ENCODE data around the gene GNA15. TPM values are rescaled to one million over a fixed set of nuclear protein-coding genes. Genes with fewer than 3 reads are reported as not detected.

Gene GNA15
- total and polyA plus RNA-seq, 2 experiments from 2014 or later = 0.29 to 1.5 TPM

DNA sequence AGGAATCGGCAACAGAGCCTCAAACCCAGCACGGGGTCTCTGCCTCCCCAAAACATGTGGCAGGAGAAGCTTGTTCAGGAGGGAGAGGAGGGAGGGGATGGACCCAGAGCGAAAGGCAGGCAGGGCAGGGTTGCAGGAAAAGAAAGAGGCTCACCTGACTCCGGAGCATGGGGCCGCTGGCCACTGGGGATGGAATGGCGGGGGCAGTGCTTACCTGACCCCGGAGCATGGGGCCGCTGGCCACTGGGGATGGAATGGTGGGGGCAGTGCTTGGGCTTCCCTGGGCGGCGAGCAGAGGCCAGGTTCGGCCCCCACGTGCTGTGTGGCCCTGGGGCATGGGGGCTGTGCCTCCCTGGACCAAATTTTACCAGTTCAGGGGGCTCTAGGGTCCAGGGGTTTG is 75.4 kb downstream of the GNA15 start:
- no peaks in the 10 kb centered on the region for H3K9me3 ChIP-seq (ENCODE audit: low read depth)
- H3K4me1 ChIP-seq (ENCODE audit: insufficient read depth) = no peaks in the 10 kb centered on the region
- H3K79me2 ChIP-seq = no peaks in the 10 kb centered on the region
- DNase-seq (ENCODE audit: low spot score) = no peak
- WGBS (ENCODE audit: low lambda C conversion rate, missing lambda C conversion rate) = 78% methylated on average over 12 of the region's 12 CpGs
- H3K27me3 ChIP-seq = no peaks in the 10 kb centered on the region
- no peaks in the 10 kb centered on the region for H4K20me1 ChIP-seq (ENCODE audit: insufficient read depth, poor library complexity, severe bottlenecking)
- no peak overlapping the region for H2AFZ ChIP-seq
- no peak overlapping the region for H3K4me3 ChIP-seq
- H3K27ac ChIP-seq = no peak overlapping the region
- H3K36me3 ChIP-seq (replicated peaks; ENCODE audit: insufficient read depth, low read depth) = no peaks in the 10 kb centered on the region
- TF ChIP-seq, protein P1, sequence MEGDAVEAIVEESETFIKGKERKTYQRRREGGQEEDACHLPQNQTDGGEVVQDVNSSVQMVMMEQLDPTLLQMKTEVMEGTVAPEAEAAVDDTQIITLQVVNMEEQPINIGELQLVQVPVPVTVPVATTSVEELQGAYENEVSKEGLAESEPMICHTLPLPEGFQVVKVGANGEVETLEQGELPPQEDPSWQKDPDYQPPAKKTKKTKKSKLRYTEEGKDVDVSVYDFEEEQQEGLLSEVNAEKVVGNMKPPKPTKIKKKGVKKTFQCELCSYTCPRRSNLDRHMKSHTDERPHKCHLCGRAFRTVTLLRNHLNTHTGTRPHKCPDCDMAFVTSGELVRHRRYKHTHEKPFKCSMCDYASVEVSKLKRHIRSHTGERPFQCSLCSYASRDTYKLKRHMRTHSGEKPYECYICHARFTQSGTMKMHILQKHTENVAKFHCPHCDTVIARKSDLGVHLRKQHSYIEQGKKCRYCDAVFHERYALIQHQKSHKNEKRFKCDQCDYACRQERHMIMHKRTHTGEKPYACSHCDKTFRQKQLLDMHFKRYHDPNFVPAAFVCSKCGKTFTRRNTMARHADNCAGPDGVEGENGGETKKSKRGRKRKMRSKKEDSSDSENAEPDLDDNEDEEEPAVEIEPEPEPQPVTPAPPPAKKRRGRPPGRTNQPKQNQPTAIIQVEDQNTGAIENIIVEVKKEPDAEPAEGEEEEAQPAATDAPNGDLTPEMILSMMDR (IDR thresholded peaks at IDR 0.05; ENCODE audit: poor library complexity) = no peak
- no peak for TF ChIP-seq EZH2phosphoT487 (IDR thresholded peaks at IDR 0.05; ENCODE audit: low read depth, severe bottlenecking, unreplicated experiment)
- TF ChIP-seq EZH2 (IDR thresholded peaks at IDR 0.05; ENCODE audit: borderline replicate concordance) = no peak
- no peak overlapping the region for H3K4me2 ChIP-seq
- no peaks in the 10 kb centered on the region for H3K9me2 ChIP-seq (replicated peaks; ENCODE audit: insufficient read depth)

- H3K27me3 ChIP-seq = no peaks in the 10 kb centered on the region
Measured at GRCh38 chr19:3213159-3213558, 77.3 kb downstream of the GNA15 start.

More at GRCh38 chr19:3213159-3213558, 77.3 kb downstream of the GNA15 start:
- WGBS (ENCODE audit: low lambda C conversion rate, missing lambda C conversion rate) = 98% methylated on average over 7 of the region's 7 CpGs
- no peaks in the 10 kb centered on the region for H3K9me3 ChIP-seq (ENCODE audit: low read depth)
- H3K27ac ChIP-seq = no peak overlapping the region
- TF ChIP-seq EZH2 (IDR thresholded peaks at IDR 0.05; ENCODE audit: borderline replicate concordance) (no peak), EZH2phosphoT487 (IDR thresholded peaks at IDR 0.05; ENCODE audit: low read depth, severe bottlenecking, unreplicated experiment) (no peak)
- TF ChIP-seq, protein P1 (IDR thresholded peaks at IDR 0.05; ENCODE audit: poor library complexity) = no peak
- DNase-seq (ENCODE audit: low spot score) = no peak
- no peak overlapping the region for H3K4me2 ChIP-seq
- H3K4me1 ChIP-seq (ENCODE audit: insufficient read depth) = no peaks in the 10 kb centered on the region
- no peak overlapping the region for H3K4me3 ChIP-seq
- no peaks in the 10 kb centered on the region for H3K79me2 ChIP-seq
- no peak overlapping the region for H2AFZ ChIP-seq
- H4K20me1 ChIP-seq (ENCODE audit: insufficient read depth, poor library complexity, severe bottlenecking) = no peaks in the 10 kb centered on the region
- H3K36me3 ChIP-seq (replicated peaks; ENCODE audit: insufficient read depth, low read depth) = no peaks in the 10 kb centered on the region
- H3K9me2 ChIP-seq (replicated peaks; ENCODE audit: insufficient read depth) = no peaks in the 10 kb centered on the region

Other genes starting within 250 kb of the GNA15 start
- 8.4 and 10.0 TPM in 2 replicates for gene ZNF57, start 235.1 kb upstream of the GNA15 start, total RNA-seq
- 12.8 and 13.2 TPM in 2 replicates for gene ZNF57, start 235.1 kb upstream of the GNA15 start, polyA plus RNA-seq
- gene ZNF77, start 191.1 kb upstream of the GNA15 start, total RNA-seq = 3.3 and 3.4 TPM in 2 replicates
- gene ZNF77, start 191.1 kb upstream of the GNA15 start, polyA plus RNA-seq = 1.8 and 2.2 TPM in 2 replicates
- gene TLE6, start 158.5 kb upstream of the GNA15 start, total RNA-seq = 1.2 and 4.7 TPM in 2 replicates
- gene TLE6, start 158.5 kb upstream of the GNA15 start, polyA plus RNA-seq = 1.2 and 3.9 TPM in 2 replicates
- 25.4 and 36.2 TPM in 2 replicates for gene TLE2, start 106.8 kb upstream of the GNA15 start, total RNA-seq
- gene TLE2, start 106.8 kb upstream of the GNA15 start, polyA plus RNA-seq = 71.1 and 82.0 TPM in 2 replicates
- gene TLE5, start 73.5 kb upstream of the GNA15 start, total RNA-seq = 241 and 260 TPM in 2 replicates
- gene TLE5, start 73.5 kb upstream of the GNA15 start, polyA plus RNA-seq = 308 and 340 TPM in 2 replicates
- gene GNA11, start 41.7 kb upstream of the GNA15 start, total RNA-seq = 53.8 and 60.2 TPM in 2 replicates
- 100 and 115 TPM in 2 replicates for gene GNA11, start 41.7 kb upstream of the GNA15 start, polyA plus RNA-seq
- 0.07 TPM in 1 of 2 replicates, not detected in the other for gene S1PR4, start 42.7 kb downstream of the GNA15 start, total RNA-seq
- 0.16 TPM in 1 of 2 replicates, not detected in the other for gene S1PR4, start 42.7 kb downstream of the GNA15 start, polyA plus RNA-seq
- gene NCLN, start 49.9 kb downstream of the GNA15 start, total RNA-seq = 42.8 and 44.9 TPM in 2 replicates
- 85.5 and 94.2 TPM in 2 replicates for gene NCLN, start 49.9 kb downstream of the GNA15 start, polyA plus RNA-seq
- 0.03 TPM in 1 of 2 replicates, not detected in the other for gene CELF5, start 88.6 kb downstream of the GNA15 start, total RNA-seq
- 0.17 and 0.90 TPM in 2 replicates for gene CELF5, start 88.6 kb downstream of the GNA15 start, polyA plus RNA-seq
- 7.1 and 7.8 TPM in 2 replicates for gene NFIC, start 230.6 kb downstream of the GNA15 start, total RNA-seq
- gene NFIC, start 230.6 kb downstream of the GNA15 start, polyA plus RNA-seq = 20.9 and 30.5 TPM in 2 replicates